Stimulated activated CD4-positive, alpha-beta T cell treated with anti-CD3 and anti-CD28 coated beads, Interleukin-12 subunit alpha, Interleukin-12 subunit beta, amount 100 ng/mL, for 4 hours (primary cell): ENCODE measurements around the gene MAP3K10.

Experiments used
- DNase-seq: peaks from one replicate; pipeline ENCODE4 v3.0.0-alpha.2; 2020

Gene MAP3K10

DNA sequence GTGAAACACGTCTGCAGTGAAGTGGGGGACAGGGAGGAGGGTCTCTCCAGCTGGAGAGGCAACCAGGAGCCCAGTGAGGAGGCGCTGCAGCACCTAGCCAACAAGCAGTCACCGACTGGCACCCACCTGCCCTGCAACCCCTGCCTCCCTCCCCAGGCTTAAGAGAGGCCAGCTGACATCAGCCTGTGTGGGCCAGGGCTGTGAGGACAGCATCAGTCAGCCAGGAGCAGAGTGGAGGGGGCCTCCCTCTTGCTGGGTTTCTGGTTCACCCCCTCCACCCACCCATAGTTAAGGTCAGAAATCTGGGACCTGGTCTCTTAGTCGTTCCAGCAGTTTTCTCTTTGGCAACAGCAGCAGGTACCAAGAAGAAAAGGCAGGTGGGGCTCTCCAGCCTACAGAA is 60.8 kb downstream of the MAP3K10 start:
- DNase-seq, result no peak

DNA sequence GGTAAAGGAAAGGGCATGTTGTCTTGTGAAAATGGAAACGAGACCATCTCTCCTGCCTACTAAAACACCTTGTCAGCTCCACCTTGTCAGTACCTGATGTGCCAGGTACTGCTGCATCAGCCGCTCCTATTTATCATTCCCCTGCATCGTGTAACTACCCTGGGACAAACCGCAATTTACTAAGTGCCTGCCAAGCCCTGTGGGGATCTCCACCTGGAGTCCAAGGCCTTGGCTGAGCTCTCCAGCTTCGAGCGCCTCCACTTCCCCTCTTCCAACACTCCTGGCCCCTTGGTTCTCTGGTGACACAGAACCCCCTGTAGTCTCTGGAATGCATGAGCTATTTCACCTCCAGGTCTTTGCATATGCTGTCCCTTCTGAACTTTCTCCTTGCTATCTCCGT is 61.2 kb downstream of the MAP3K10 start:
- DNase-seq, result no peak

DNA sequence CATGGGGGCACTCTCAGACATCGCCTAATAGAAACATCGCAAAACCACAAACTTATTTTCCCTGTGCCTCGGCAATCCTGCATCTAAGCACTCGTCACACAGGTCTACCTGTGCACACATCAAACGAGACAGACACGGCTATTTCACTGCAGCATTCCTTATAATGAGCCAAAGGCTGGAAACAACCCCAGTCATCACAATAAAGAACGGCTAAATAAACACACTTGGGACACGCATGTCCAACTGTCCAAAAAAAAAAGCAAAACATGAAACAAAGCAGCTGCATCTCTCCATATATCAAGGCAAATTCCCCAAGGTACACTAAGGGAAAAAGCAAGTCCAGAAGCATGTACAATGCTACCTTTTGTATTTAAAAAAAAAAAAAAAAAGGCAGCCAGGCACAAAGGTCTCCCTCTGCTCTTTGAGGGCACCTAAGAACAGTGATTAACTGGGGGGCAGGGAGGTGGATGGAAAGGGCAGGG is 62.4 kb downstream of the MAP3K10 start:
- DNase-seq, result no peak

DNA sequence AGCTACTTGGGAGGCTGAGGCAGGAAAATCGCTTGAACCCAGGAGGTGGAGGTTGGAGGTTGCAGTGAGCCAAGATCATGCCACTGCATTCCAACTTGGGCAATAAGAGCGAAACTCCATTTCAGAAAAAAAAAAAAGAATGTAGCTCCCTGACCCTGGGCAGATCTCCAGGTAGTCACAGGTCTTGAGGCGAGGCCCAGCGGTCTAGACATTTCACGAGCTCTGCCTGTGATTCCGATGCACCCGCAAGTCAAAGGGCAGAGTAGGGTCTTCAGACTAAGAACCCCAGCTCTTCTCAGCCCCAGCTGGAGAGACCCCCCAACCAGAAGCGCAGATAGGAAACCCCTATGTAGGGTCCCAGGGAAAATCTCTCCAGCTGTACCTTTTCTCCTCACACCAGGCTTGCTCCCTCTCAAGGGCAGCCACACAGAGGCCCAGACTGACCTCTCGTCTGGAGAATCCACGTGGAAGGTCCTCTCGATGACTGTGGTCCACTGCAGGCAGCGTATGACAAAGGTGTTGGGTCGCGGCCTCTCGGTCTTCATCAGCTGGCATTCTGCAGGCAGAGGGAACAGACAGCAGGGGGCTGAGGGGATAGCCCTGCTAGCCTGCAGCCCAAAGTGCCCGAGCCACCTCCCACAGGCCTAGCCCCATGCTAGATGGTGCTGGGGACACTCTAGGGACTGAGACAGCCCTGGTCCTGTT is 63.6 kb downstream of the MAP3K10 start:
- DNase-seq, result no peak

DNA sequence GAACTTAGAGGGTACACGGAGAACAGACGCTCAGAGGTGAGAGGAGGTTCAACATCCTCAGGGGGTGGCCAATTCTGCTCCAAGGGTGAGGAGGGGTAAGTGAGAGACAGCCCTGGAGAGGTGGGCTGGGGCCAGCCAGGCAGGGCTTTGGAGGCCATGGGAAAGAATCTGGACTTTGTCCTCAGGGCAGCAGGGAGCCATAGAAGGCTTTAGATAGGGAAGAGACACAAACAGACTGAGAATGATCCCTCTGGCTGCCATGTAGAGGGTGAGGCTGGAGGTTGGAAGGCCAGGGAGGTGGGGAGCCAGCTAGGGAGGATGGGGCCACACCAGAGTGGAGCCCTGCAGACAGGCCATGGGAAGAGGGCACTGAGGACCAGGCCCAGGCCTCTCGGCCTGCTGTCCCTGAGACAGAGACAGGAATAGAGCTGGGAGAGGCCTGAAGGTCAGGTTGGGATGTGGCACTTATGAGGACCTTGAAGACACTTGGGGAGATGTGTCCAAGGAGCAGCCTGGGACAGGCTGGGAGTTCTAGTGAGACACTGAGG is 64.5 kb downstream of the MAP3K10 start:
- DNase-seq, result no peak

DNA sequence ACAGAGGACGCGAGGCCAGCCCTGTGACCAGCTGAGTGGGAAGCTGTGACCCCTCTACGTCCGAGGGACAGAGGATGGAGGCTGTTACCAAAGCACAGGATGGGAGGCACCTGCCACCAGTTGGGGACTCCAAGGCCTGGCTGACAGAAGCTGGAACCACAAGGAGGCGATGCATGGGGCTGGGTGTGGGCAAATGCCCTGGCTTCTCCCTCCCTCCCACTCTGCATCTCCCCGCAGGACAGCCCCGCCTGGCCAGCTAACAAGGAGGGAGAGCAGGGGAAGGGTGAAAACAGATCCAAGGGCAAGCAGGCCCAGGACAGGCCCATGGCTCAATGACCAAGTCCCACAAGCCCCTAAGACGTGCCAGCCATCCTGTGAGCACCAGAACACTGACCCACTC is 65.3 kb downstream of the MAP3K10 start:
- no peak for DNase-seq

DNA sequence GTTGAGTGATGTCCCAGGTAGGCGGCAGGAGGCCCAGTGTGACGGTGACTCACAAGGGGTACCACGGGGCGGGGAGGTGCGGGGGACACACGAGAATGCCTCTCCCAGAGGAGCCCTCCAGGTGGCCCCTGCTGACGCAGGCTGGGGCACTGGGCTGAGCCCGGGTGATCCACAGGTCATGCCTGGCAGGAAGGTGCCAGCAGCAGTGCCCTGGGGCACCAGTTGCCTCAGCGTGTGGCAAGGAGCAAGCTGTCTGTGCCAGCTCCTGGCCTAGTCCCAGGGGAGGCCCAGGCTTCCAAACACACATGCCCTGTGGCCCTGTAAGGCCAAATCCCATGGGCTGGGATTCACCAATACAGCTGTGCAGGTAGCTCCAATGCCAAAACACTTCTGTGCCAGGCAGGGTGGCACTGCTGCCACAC is 65.9 kb downstream of the MAP3K10 start:
- no peak for DNase-seq

DNA sequence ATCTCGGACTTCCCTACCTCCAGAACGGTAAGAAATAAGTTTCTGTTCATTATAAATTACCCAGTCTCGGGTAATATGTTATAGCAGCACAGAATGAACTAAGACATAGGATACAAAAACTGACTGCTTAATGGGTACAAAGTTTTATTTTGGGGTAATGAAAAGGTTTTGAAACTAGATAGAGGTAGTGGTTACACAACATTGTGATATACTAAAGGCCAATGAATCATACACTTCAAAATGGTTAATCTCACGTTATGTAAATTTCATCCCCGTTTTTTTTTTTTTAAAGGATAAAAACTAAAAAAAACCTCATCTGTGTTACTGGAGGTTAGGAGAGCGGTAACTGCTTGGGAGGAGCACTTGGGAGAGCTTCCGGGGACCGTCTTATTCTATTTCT is 70.4 kb downstream of the MAP3K10 start:
- no peak for DNase-seq

DNA sequence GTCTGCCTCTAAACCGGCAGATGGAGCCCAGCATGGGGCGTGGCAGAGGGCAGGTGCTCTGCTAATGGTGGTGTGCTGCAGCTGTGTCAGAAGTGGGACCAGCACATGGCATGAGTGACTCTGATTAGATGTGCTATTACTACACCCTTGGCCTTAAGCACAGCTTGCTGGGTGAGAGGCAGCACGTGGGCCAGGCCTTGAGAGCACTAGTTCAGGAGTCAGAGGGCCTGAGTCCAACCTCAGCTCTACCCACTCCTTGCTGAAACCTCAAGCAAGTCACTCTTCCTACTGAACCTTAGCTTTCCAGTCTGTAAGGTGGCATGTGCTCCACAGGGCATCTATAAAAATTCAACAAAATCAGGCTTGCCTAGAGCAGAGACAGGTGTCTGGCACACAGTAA is 71.2 kb downstream of the MAP3K10 start:
- DNase-seq, result no peak

DNA sequence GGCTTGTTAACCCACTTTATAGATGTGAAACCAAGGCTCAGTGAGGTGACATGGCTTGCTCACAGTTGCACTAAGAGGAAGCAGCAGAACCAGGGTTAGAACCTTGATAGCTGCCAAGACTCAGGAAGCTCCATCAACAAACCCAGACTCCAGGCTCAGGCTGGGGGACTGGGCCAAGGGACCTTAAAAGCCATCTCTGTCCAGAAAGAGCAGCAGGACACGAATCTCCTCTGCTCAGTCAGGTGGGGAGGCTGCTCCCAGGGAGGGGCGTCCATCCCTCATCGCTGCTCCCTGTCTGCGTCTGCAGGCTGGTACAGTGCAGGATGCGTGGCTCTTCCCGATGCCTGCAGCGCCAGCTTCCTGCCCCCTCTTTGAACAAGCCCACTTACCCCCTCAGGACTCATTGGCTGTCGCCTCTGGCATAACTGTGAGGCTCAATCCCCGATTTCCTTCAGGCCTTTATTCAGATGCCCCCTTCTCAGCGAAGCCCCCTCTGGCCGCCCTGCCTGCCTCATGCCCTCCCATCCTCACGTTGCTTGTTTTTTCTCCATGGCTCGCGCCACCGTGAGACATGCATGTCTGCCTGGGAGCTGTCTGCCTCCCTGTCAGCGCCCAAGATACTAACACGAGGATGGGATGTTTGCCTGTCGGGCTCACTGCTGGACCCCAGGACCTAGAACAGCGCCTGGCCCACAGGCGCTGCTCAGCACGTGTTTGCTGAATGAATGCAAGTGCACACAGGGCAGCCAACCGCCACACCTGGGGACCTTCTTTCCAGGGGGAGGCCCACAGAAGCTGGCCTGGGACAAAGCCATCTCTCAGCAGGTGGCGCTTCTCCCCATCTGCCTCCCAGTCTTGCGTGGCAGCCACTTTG is 72.5 kb downstream of the MAP3K10 start:
- no peak for DNase-seq

DNA sequence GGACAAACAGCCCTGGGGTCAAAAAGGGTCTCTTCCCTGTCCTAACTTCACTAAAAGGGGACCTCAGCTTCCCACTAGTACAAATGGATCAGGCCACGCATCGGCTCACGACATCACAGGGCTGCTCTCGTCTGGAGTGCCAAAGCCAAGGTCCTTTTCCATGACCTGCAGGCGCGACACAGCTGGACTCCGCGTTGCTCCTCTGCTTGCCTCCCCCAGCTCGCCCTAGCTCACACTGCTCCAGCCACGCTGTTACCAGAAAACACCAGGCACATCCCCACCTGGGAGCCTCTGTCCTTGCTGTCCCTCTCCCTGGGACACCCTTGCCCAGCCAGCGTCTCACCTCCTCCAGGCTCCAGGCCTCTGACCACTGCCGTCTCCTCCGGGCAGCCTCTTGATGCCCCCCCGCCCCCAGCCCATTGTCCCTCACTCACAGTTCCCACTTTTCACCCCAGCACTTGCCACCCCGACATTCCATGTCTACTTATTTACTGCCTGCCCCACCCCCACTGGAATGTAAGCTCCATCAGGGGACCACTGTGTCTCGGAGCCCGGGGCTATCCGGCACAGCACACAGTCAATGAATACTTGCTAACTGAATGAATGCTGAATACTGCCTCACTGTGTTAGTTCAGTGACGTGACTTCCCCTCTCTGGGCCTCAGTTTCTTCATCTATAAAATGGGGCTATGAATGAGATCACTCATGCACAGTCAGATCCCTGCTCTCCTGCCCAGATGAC is 73.3 kb downstream of the MAP3K10 start:
- DNase-seq, result no peak
